Stimulated activated CD4-positive, alpha-beta T cell treated with anti-CD3 and anti-CD28 coated beads, Interleukin-12 subunit alpha, Interleukin-12 subunit beta, amount 100 ng/mL, for 24 hours (primary cell): Measurements from ENCODE around the gene IL1RAPL1.

ENCODE experiments used
- DNase-seq, 2 experiments: peaks; one replicate each; pipeline ENCODE4 v3.0.0-alpha.2; 2020; ENCODE audit warnings: low read depth in 2 of 2

The IL1RAPL1 gene

GRCh38 chrX:29880977-29881376 is 1293.7 kb downstream of the IL1RAPL1 start:
- no peak for DNase-seq

GRCh38 chrX:29890004-29890403 is 1302.8 kb downstream of the IL1RAPL1 start:
- DNase-seq = no peak

GRCh38 chrX:29890646-29891200 is 1303.5 kb downstream of the IL1RAPL1 start:
- no peak for DNase-seq

- no peak for DNase-seq
Measured at GRCh38 chrX:29902004-29902403, 1314.8 kb downstream of the IL1RAPL1 start.

GRCh38 chrX:29903360-29903759 is 1316.1 kb downstream of the IL1RAPL1 start:
- no peak for DNase-seq

- no peak for DNase-seq
Measured at GRCh38 chrX:29911673-29912072, 1324.4 kb downstream of the IL1RAPL1 start.

- DNase-seq = no peak
Measured at GRCh38 chrX:29913647-29914046, 1326.4 kb downstream of the IL1RAPL1 start.

GRCh38 chrX:29922607-29923006 is 1335.4 kb downstream of the IL1RAPL1 start:
- DNase-seq = no peak

- no peak for DNase-seq
Measured at GRCh38 chrX:29926056-29926455, 1338.8 kb downstream of the IL1RAPL1 start.

GRCh38 chrX:29926659-29927058 is 1339.4 kb downstream of the IL1RAPL1 start:
- DNase-seq = no peak

GRCh38 chrX:29935455-29935854 is 1348.2 kb downstream of the IL1RAPL1 start:
- DNase-seq = no peak

- DNase-seq = no peak
Measured at GRCh38 chrX:29940750-29941149, 1353.5 kb downstream of the IL1RAPL1 start.

- no peak for DNase-seq
Measured at GRCh38 chrX:29941287-29941686, 1354.0 kb downstream of the IL1RAPL1 start.

GRCh38 chrX:29947225-29947624 is 1360.0 kb downstream of the IL1RAPL1 start:
- no peak for DNase-seq

GRCh38 chrX:29948653-29949052 is 1361.4 kb downstream of the IL1RAPL1 start:
- DNase-seq = no peak

- no peak for DNase-seq
Measured at GRCh38 chrX:29952016-29952415, 1364.8 kb downstream of the IL1RAPL1 start.

- no peak for DNase-seq
Measured at GRCh38 chrX:29962061-29962460, 1374.8 kb downstream of the IL1RAPL1 start.

- DNase-seq = no peak
Measured at GRCh38 chrX:29965634-29966033, 1378.4 kb downstream of the IL1RAPL1 start.

- no peak for DNase-seq
Measured at GRCh38 chrX:29992083-29992482, 1404.8 kb downstream of the IL1RAPL1 start.

GRCh38 chrX:30005813-30006212 is 1418.6 kb downstream of the IL1RAPL1 start:
- DNase-seq = no peak
